OCI-LY7 (cell line): Measurements from ENCODE around the gene CD28.

ENCODE experiments used
- CTCF ChIP-seq: fragments of 200-600 bp; sonication (generic); conservative IDR thresholded peaks from 2 replicates; pipeline ENCODE4 v1.5.1; 2014; ENCODE audit warnings: mild to moderate bottlenecking, antibody characterized with exemption, low read length, moderate library complexity, mixed read lengths
- EZH2phosphoT487 ChIP-seq: fragments of 200-600 bp; sonication (generic); IDR thresholded peaks from 2 replicates; pipeline ENCODE4 v1.6.1; 2018; ENCODE audit warnings: low read depth, borderline replicate concordance, mild to moderate bottlenecking, mixed run types, antibody characterized with exemption, low read length, moderate library complexity, mixed read lengths

- TF ChIP-seq CTCF: no peak
- TF ChIP-seq EZH2phosphoT487: no peak
These were observed 16.4 kb upstream of the CD28 start for GRCh38 chr2:203690117-203690431.
